Skeletal muscle satellite cell (primary cell): ENCODE measurements around the gene FBXL7.

Experiments used
- H3K27me3 ChIP-seq: 2 replicates; pipeline ENCODE4 v1.7.0; 2013; ENCODE audit warnings: low read length; ENCODE audit not compliant: control insufficient read depth, insufficient read depth
- H3K36me3 ChIP-seq: 2 replicates; pipeline ENCODE4 v1.7.0; 2013; ENCODE audit warnings: mild to moderate bottlenecking, control low read depth, low read length; ENCODE audit not compliant: insufficient read depth
- H3K4me1 ChIP-seq: 2 replicates; pipeline ENCODE4 v1.7.0; 2013; ENCODE audit warnings: low read length; ENCODE audit not compliant: control insufficient read depth, insufficient read depth
- H3K4me2 ChIP-seq: 2 replicates; pipeline ENCODE4 v1.7.0; 2013; ENCODE audit warnings: mild to moderate bottlenecking, low read length
- H3K4me3 ChIP-seq: 2 replicates; pipeline ENCODE4 v1.7.0; 2013; ENCODE audit warnings: low read length
- H3K9ac ChIP-seq: 2 replicates; pipeline ENCODE4 v1.7.0; 2013; ENCODE audit warnings: mild to moderate bottlenecking, low read depth, low read length, moderate library complexity
- H3K9me3 ChIP-seq: replicated peaks from 2 replicates; pipeline ENCODE4 v1.7.0; 2013; ENCODE audit warnings: mild to moderate bottlenecking, control low read depth, low read length

FBXL7 gene

DNA sequence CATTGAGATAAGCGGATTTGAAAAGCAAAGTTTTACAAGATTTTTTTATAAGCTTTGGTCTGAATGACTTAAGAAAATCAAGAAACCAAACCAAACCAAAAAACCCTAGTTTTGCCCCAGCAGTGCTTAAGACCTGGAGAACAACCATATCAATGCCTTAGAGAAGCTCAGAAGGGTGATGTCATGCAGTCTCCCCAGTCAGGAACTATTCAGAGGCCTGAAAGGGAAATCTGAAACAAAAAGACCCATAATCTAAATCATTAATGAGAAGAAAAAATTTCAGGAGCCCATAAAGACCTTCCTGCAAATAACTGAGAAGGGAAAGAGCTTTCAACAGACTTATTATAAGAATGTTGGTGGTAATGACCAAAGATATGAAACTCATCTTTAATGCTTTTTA is 399.5 kb downstream of the FBXL7 start:
- H3K4me1 ChIP-seq, result no peaks in the 10 kb centered on the region
- H3K4me3 ChIP-seq, result no peak overlapping the region
- no peaks in the 10 kb centered on the region for H3K9me3 ChIP-seq
- H3K4me2 ChIP-seq, result no peak overlapping the region
- H3K9ac ChIP-seq, result no peak overlapping the region
- H3K36me3 ChIP-seq, result no peaks in the 10 kb centered on the region
- no peaks in the 10 kb centered on the region for H3K27me3 ChIP-seq

- no peaks in the 10 kb centered on the region for H3K9me3 ChIP-seq
- H3K27me3 ChIP-seq, result no peaks in the 10 kb centered on the region
- no peak overlapping the region for H3K9ac ChIP-seq
These were observed 401.2 kb downstream of the FBXL7 start for GRCh38 chr5:15901151-15901550.

DNA sequence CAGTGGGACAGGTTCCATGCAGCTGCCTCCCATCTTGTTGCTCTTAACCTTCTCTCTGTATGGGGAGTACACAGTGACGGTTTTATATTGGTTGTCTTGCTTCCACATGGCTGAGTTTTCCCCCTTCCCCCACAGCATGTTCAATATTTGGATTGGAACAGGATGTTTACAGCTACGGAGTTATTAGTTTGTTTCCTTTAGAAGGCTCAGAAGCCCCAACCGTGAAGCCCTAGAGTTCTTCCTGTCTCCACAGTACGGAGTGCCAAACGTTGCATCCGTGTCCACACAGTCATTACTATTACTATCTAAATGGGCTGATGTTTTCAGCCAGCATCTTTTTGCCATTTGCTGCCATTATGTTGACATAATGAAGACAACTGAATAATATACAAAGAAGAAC is 402.1 kb downstream of the FBXL7 start:
- Histone ChIP-seq H3K4me3 (no peak overlapping the region), H3K27me3 (no peaks in the 10 kb centered on the region), H3K9ac (no peak overlapping the region), H3K4me2 (no peak overlapping the region), H3K36me3 (no peaks in the 10 kb centered on the region), H3K4me1 (no peaks in the 10 kb centered on the region), H3K9me3 (no peaks in the 10 kb centered on the region)

More at GRCh38 chr5:15901151-15901550, 401.2 kb downstream of the FBXL7 start:
- no peaks in the 10 kb centered on the region for H3K4me1 ChIP-seq
- no peaks in the 10 kb centered on the region for H3K36me3 ChIP-seq
- H3K4me3 ChIP-seq, result no peak overlapping the region
- no peak overlapping the region for H3K4me2 ChIP-seq

GRCh38 chr5:15904899-15905830 is 405.2 kb downstream of the FBXL7 start:
- Histone ChIP-seq H3K4me2 (no peak overlapping the region), H3K9me3 (no peaks in the 10 kb centered on the region), H3K4me3 (no peak overlapping the region), H3K36me3 (no peaks in the 10 kb centered on the region), H3K27me3 (no peaks in the 10 kb centered on the region), H3K4me1 (no peaks in the 10 kb centered on the region), H3K9ac (no peak overlapping the region)

DNA sequence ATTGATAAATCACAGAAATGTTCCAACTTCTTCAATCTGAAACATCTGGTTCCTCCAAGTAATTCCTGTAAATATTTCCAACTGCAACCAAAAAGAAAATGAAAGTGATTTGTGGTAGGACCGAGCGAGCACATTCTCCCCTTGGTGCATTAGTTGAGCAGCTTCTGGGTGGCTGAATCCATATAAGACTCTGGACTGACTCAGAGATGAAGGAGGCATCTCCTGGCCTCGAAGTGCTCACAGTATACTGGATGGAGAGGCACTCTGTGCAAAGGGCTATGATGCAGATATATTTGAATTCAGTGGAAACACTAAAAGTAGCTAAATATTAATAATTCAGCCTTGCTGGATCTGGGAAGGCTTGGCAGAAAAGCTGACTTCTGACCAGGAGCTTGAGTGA is 414.7 kb downstream of the FBXL7 start:
- H3K9ac ChIP-seq, result no peak overlapping the region
- H3K36me3 ChIP-seq, result no peaks in the 10 kb centered on the region
- H3K4me1 ChIP-seq, result no peaks in the 10 kb centered on the region

GRCh38 chr5:15926586-15926985 is 426.6 kb downstream of the FBXL7 start:
- H3K9me3 ChIP-seq, result no peaks in the 10 kb centered on the region
- no peaks in the 10 kb centered on the region for H3K27me3 ChIP-seq
- no peak overlapping the region for H3K4me2 ChIP-seq
- H3K9ac ChIP-seq, result no peak overlapping the region
- no peaks in the 10 kb centered on the region for H3K4me1 ChIP-seq
- no peak overlapping the region for H3K4me3 ChIP-seq
- peaks cover 5% of the 10 kb centered on the region for H3K36me3 ChIP-seq

More for the DNA sequence above, 414.7 kb downstream of the FBXL7 start:
- no peaks in the 10 kb centered on the region for H3K27me3 ChIP-seq
- H3K9me3 ChIP-seq, result no peaks in the 10 kb centered on the region
- H3K4me2 ChIP-seq, result no peak overlapping the region
- no peak overlapping the region for H3K4me3 ChIP-seq

GRCh38 chr5:15927710-15928380 is 427.9 kb downstream of the FBXL7 start:
- Histone ChIP-seq H3K4me3 (no peak overlapping the region), H3K9ac (no peak overlapping the region), H3K4me2 (no peak overlapping the region), H3K27me3 (no peaks in the 10 kb centered on the region), H3K36me3 (peaks cover 5% of the 10 kb centered on the region), H3K4me1 (no peaks in the 10 kb centered on the region), H3K9me3 (no peaks in the 10 kb centered on the region)

DNA sequence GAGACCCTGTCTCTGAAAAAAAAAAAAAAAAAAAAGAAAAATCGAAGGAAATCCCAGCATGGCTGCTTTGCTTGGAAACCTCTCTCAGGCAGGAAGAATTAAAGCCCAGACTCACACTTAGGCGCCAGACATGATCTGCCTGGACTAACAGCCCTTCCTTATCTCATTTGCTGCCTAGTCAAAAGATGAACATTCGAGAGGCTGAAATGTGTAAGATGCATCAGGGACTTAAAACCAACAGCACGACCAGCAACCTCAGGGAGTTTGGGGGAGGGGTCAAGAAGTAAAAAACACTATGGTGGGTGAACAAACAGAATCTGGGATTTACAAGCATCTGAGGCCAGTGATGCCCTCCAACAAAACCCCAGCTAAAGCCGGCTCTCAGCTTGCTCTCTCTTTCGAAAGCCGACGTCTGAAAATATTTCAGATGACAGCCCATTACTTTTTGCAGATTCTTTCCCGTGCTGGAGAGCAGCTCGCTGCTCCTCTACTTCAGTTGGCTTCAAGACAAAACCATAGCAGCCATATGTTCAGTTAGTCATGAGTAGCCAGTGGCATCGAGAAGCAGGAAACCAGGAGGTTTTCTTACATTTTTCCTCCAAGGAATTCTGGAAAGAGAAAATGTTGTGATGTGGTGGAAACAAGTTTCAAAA is 429.8 kb downstream of the FBXL7 start:
- Histone ChIP-seq H3K4me2 (no peak overlapping the region), H3K9me3 (no peaks in the 10 kb centered on the region), H3K4me3 (no peak overlapping the region), H3K4me1 (no peaks in the 10 kb centered on the region), H3K9ac (no peak overlapping the region), H3K27me3 (no peaks in the 10 kb centered on the region), H3K36me3 (peaks cover 5% of the 10 kb centered on the region)

- Histone ChIP-seq H3K4me3 (no peak overlapping the region), H3K36me3 (peaks cover 9% of the 10 kb centered on the region), H3K4me1 (no peaks in the 10 kb centered on the region), H3K9ac (no peak overlapping the region), H3K4me2 (no peak overlapping the region), H3K27me3 (no peaks in the 10 kb centered on the region), H3K9me3 (no peaks in the 10 kb centered on the region)
These were observed 432.1 kb downstream of the FBXL7 start for GRCh38 chr5:15932066-15932465.

- Histone ChIP-seq H3K4me1 (peaks cover 2% of the 10 kb centered on the region), H3K9ac (no peak overlapping the region), H3K4me2 (no peak overlapping the region), H3K36me3 (peaks cover 13% of the 10 kb centered on the region), H3K9me3 (no peaks in the 10 kb centered on the region), H3K4me3 (no peak overlapping the region), H3K27me3 (no peaks in the 10 kb centered on the region)
These were observed 433.6 kb downstream of the FBXL7 start for GRCh38 chr5:15933259-15934207.
